GM12872 (cell line): ENCODE measurements around the gene GPM6B.

ENCODE experiments used
- CTCF ChIP-seq: IDR thresholded peaks from 3 replicates; pipeline ENCODE4 v1.5.1; 2011; ENCODE audit warnings: low read depth, mild to moderate bottlenecking, low read length, moderate library complexity; ENCODE audit not compliant: insufficient read depth

Gene GPM6B

GRCh38 chrX:13721371-13721770 is 95.5 kb downstream of the GPM6B start:
- TF ChIP-seq CTCF: no peak
